GM21390 (cell line): ENCODE measurements around the gene RTL9.

Source experiments
- ATAC-seq: cut with Tn5 transposase; IDR thresholded peaks from one replicate; pipeline ENCODE4 v1.9.1; 2021; ENCODE audit not compliant: unreplicated experiment

RTL9 gene

DNA sequence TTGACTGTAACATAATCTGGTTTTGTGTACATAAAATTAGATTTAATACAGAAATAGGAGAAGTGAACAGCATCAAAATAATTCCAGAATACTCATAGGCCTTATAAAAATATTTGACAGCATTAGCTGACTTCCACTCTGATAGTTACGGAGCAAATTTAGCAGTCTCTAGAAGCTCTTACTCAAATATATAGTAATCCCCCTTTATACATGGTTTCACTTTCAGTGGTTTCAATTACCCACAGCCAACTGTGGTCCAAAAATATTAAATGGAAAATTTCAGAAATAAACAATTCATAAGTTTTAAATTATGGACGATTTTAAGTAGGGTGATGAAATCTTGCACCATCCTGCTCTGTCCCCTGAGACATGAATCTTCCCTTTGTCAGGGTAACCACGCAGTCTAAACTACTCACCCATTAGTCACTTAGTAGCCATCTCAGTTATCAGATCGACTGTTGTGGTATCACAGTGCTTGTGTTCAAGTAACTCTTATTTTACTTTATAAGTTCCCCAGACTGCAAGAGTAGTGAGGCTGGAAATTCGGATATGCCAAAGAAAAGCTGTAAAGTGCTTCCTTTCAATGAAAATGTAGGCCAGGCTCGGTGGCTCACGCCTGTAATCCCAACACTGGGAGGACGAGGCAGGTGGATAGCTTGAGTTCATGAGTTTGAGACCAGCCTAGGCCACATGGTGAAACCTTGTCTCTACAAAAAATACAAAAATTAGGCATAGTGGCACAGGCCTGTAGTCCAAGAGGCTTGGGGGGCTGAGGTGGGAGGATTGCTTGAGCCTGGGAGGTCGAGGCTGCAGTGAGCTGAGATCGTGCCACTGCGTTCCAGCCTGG, 17.2 kb upstream of the RTL9 start:
- peak; percentile 70 for ATAC-seq

DNA sequence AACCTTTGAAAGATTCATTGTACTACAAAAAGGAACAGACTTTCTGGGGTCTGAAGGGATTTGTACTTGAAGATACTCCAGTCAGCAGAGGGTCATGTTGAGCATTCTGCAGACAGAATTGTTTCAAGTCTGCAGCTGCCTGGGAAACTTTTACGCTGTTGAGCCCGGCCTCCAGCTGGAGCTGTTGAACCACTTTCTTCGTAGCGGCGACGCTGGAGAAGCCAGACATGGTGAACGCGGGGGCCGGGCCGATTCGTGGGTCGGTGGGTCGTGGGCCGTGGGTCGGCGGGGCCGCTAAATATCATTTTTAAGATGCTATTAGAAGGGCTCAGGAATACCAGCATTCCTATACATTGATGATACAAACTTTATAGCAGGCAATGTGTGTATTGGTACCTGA, 12.0 kb upstream of the RTL9 start:
- no peak for ATAC-seq

DNA sequence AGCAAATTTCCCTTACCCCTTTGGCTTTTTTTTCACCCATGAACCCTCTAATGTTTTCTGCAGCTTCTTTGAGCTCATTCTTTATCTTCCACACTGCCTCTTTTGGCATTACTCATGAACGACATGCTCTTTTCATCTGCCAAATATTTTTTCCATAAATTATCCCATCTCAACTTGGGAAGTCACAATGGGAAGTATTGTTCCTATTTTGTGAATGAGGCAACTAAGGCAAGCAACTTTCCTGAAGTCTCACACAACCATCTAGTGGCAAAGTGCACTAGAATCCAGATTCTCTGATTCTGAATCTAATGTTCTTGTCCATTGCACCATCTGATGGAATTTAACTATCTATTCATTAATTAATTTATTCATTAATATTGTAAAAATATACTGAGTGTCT, 625 bp downstream of the RTL9 start:
- no peak for ATAC-seq

DNA sequence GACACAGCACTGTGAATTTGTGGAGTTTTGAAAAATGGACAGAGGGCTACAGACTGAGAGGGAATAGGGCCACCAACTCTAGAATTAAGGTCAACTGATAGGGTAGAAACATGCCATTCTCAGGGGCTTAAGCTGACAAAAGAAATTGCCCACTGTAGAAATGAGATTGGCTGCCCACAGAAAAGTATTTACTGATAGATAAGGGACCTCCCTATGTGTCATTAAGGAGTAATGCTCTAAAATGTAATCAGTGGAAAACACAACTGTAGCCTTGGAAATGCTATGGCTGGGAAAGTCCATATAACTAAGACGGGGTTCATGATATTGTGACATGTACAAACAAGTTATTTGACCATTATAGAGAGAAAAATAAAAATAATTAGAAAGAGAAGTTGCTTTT, 4.6 kb downstream of the RTL9 start:
- no peak for ATAC-seq

DNA sequence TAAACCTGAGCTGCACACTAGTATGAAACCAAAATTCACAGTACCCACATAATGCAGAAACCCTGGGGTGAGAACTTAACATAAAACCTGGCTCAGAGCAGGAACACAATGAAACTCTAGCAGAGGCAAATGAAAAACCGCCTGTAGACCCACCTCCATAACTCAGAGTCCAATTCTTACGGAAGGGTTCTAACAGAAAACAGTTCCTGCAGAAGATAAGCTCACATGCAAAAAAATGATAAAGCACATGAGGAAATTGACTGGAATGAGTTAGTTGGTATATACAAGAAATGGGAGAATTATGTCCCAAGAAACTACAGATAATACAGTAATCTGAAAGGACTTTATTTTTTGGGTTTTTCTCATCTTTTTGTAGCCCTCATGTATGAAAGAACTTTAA, 14.7 kb downstream of the RTL9 start:
- ATAC-seq: no peak

DNA sequence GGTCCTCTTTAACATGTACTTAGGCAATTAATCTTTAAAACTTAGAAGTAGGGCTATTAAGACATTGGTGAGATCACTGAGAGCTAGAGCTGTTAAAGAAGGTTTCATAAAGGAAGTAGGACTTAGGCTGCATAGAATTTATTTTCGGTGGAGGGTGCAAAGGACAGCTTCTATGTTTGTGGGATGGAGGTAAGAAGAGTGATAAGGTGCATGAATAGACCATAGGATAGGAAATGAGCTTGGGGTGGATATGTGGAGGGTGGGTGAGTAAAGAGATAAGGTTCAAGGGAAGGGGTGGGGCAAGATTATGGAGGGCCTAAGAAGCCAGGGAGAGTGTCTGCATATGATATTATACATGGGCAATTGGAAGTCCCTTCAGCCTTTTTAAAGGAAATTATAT, 15.9 kb downstream of the RTL9 start:
- ATAC-seq: peak; percentile 74

DNA sequence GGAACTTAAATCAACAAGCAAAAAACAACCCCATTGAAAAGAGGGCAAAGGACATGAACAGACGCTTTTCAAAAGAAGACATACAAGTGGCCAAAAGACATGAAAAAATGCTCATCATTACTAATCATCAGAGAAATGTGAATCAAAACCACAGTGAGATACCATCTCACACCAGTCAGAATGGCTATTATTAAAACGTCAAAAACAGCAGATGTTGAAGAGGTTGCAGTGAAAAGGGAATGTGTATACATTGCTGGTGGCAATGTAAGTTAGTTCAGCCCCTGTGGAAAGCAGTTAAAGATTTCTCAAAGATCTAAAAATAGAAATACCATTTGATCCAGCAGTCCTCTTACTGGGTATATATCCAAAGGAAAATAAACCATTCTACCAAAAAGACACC, 22.6 kb downstream of the RTL9 start:
- no peak for ATAC-seq

DNA sequence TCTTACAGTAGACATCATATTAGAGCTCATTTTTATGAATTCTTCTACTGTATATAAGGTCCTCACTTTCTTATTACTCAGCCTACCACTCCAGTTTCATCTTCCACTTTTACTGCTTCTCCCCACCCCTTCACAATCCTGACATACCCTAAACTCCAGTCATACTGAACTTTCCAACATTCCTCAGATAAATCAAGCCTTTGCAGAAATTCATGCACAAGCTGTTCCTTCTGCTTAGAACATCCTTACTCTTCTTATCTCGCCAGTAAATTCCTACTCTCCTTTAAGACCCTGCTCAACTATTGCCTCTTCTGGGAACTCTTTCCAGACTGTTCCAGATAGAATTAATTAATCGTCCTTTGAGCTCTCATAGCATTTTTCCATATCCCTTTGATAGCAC, 24.8 kb downstream of the RTL9 start:
- ATAC-seq: no peak

DNA sequence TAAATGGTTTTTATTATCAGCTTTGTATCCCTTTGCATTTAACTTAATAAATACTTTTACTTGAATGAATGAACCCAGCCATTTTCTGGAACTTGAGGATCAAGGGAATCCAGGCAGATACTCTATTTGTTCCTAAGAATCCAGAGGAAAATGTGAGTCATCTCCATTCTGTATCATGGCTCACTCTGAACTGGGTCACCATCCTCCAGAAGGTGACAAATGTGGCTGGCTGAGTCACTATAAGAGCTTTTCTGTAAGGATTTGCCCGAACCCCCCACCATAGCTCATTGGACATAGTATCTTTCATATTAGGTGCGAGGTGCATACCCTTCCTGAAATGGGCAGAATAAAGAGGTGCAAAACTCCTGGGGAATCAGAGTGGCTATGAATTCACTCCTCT, 25.8 kb downstream of the RTL9 start:
- ATAC-seq: no peak

DNA sequence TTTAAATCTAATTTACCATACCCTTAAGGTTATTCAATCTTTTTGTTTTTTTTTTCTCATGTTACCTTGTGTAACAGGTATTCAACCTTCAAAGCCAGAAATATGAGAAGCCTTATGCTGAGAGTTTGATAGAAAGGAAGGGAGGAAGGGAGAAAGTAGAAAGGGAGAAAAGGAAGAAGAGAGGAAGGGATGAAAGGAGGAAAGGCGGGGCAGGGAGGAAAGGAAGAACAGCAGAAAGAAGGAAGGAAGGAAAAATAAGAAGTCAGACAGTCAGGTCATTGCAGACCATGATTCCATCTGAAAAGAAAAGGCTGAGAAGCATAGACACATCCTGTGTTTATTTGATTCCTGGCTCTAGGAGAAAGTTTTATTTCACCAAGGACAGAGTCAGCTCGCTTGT, 30.9 kb downstream of the RTL9 start:
- no peak for ATAC-seq

DNA sequence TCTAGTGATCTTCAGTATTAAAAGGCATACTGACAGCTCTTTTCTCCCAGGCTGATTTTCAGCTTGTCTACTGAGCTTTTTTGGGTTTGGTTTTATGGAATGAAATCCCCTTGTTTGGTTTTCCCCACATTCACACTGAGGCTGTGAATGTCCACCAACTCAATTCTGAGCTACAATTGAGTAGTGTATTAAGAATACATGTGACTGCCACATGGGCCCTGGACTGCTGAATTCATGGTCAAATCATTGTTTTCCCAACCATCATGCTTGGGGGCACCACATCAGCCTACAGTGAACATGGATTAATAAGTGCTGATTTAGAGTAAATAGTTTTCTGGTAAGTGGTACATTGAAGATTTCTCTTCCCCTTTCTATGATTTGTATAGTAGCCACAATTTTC, 32.4 kb downstream of the RTL9 start:
- ATAC-seq: no peak

DNA sequence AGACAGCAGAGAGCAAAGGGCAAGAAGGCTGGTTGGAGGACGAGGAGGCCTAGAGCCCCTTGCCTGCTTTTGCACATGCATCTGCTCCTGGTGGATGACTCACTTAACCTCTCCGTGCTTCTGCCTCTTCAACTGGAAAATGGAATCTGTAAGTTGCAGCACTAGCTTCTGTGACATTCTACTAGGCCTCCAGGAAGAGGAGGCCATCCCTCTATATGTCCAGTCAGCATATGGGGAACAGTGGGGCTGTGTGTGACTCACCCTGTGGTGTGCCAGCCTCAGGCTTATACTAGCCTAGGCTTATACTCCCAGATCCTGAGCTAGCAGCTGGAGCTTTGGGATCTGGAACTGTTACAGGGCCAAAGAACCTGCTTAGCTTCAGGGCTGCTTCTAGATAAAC, 36.0 kb downstream of the RTL9 start:
- no peak for ATAC-seq

DNA sequence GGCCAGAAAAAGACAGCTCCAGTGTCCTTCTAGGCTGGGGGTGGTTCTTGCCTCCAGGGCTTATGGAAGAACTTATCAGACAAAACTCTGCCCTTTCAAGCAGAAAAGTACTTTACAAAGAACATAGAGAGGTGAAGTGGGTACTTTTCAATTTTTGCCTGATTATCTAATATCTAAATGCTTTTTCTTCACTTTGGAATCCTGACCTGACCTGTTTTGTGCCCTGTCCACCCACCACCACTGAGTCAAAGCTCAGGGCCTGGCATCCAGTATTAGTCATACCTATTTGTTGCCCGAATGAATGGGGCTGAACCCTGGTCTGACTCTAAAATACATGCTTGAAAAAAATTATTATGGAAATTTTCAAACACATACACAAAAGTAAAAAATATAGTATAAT, 37.2 kb downstream of the RTL9 start:
- no peak for ATAC-seq

DNA sequence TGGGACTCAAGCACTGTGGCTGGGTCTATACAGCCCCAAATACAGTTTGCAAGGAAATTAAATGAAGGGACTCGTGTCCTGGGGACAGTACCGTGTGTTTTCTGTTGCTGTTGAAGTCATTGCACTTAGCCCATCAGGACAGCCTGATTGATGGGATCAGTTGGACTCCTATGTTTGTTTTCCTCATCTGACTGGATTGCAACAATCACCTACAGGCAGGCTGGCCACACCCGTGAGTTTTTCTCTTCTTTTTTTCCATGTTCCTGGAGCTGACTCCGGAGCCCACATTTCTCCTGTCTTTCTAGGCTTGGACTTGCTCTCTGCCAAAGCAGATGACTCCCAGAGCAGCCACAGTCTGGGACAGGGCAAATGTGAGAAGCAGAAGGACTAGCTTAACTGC, 38.1 kb downstream of the RTL9 start:
- ATAC-seq: no peak

DNA sequence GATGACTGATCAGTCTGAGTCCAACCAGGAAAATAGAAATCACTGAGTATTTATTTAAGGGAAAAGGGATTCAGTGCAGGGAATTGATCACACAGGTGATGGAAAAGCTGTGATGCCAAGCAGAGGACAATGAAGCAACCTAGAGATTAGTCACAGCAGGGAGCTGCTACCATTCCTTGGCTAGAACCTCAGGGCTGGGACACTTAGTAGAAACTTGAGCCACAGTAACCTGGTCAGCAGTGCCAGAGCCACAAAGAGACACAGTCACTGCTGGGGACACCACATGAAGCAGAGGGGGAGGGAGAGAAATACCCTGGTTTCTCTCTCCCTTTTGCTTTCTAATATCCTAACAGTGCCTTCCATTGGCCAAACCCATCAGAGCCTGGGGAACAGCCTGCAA, 38.7 kb downstream of the RTL9 start:
- ATAC-seq: no peak

DNA sequence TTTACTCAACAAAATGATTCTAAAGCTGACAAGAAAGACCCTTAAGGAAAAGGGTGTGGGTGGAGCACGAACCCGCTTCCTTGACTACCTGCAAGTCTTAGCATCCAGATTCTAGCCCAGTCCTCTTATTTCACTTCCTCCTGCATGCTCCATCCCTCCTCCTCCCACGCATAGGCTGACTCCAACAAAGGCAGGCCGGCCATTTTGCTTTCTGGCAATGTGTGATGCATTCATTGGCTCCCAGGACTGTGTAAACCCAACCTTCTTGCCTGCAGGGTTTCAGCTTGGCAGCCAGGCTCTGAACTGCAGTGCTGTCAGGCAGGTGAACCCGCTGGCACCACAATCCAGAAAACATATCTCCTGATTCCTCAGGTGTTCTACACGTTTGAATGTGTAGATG, 39.3 kb downstream of the RTL9 start:
- no peak for ATAC-seq

DNA sequence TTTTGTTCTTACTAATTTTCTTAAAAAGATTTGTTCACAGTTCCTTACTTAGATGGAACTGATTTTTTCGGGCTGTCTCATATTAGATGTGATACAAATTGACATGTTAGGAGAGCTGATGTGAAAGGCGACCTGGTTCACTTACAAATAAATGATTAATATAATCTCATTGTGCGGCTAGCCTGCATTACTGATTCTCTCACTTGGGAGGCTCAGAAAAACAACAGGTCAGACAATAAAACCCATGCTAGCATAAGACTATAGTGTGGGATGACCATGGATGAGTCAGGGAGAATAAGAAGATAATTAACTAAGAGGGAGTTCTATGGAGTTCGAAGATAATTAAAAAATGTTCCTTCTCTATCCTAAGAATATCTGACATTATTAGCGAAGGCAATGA, 40.8 kb downstream of the RTL9 start:
- no peak for ATAC-seq

DNA sequence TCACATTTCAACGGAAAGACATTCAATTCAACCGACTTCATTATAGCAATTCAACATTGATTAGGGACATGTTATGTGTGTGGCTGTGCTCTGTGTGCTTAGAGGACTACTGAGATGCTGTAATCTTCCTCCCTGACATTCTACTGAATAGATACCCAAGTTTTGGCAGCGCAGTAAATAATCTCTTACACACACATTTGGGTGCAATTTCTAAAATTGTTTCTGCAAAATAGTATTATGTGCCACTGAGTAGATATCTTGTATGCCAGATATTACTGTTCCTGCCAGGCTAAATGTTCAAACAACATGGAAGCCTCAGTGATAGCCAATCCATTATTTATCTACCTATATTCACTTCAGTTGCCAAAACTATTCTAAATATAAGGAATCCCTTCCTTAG, 41.3 kb downstream of the RTL9 start:
- no peak for ATAC-seq

DNA sequence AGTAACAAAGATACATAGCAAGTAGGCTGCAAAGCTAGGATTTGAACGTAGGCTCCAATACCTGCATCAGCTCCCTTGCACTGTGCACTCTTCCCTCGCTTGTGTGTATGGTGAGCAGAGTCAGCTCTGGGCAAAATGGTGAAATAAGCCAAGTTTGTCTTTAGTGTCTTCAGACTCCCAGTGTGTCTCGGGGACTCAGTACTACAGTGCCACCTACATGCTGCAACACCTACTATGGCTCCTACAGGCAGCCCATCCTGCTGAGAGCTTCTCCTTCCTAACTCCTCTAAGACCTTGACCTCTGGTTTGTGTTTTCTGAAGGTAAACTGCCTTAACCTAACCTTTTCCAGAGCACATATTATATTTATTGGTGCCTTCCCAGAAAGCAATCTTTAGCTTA, 42.5 kb downstream of the RTL9 start:
- no peak for ATAC-seq

DNA sequence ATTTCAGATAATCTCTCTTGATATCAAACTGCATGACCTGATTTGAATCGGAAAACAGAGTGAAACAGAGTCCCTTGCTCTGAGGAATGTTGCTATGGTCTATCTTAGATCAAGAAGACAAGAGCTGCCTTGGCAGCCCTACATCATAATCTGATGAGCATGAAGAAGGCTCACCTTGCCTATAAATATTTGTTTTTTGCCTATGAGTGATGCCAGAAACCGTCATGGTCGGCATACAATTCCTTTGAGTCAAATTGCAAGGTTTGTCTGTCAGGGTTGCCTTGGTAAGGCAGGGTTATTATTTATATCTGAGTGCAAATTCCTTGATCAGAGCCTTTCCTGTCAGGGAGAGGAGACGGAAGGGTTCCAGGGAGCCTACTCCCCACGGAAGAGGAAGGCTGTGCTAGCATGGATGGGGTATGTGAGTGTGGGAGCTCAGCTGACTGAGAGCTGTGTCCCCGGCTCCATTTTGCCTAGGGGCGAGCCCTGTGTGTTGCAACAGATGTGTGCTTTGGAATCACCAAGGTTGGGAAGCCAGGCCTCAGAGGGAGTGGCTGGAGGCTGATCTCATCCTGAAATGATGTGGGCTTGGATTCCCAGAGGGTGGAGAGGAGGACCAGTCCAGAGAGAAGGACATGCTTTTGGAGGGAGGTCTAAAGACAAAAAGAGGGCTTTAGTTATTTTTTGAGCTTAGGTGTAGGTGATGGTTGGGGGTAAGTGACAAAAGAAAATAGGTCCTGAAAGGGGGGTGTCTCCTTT, 43.6 kb downstream of the RTL9 start:
- no peak for ATAC-seq

DNA sequence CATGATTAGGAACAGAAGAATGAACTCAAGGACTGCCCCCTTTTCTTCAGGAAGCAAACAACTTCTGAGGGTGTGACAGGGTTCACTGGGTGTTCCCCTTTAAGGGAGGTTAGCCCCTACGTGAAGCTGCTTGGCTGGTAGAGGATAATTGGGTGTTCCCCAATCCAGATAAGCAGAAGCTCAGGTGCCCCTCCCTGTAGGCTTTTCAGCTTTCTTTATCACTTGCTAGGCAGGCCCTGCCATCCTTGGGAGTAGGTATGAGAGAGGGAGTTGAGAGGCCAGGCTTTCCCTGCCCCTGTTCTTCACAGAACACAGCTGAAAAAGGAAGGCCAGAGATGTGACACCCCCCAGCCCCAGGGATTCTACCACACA, 44.2 kb downstream of the RTL9 start:
- no peak for ATAC-seq

DNA sequence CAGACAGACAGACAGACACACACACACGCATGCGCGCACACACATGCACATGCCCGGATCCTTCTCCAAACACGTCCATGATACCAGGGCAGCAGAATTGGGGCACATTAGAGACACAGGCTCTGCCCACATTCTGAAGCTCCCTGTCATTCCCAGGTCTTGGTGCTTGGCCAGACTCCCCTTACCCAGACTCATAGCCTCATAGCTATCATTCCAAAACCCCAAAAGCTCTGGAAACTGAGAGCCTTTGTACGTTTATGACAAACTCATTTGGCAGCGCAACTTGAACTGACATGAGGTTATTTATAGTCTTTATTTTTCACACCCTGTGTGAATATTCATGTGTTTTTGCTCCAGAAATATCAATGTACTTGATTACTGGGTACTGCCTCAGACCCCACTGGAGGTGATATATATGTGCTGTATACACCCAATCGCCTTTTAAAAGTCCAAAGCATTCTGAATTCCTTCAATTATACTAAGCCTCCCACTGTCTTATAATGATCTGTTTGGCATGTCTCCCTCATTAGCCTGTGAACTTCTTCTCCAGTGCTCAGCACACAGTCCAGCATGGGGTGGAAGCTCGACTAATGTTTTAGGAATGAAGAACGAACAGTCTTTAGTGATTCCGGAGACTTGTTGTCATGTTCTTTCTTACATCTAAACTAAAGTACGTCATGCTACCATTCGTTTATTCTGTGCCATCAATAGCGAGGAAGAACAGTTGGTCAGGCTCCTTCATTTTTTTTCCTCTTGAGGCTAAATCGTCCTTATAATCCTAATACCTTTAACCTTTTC, 45.0 kb downstream of the RTL9 start:
- ATAC-seq: no peak
